GM12872 (cell line): ENCODE data around the gene ETFA.

Experiments
- TF ChIP-seq, protein P1 (sequence below): IDR thresholded peaks from 3 replicates; pipeline ENCODE4 v1.5.1; 2011; ENCODE audit warnings: low read depth, mild to moderate bottlenecking, low read length, moderate library complexity; ENCODE audit not compliant: insufficient read depth

ETFA gene

GRCh38 chr15:76335307-76336253, 24.3 kb upstream of the ETFA start:
- TF ChIP-seq, protein P1, sequence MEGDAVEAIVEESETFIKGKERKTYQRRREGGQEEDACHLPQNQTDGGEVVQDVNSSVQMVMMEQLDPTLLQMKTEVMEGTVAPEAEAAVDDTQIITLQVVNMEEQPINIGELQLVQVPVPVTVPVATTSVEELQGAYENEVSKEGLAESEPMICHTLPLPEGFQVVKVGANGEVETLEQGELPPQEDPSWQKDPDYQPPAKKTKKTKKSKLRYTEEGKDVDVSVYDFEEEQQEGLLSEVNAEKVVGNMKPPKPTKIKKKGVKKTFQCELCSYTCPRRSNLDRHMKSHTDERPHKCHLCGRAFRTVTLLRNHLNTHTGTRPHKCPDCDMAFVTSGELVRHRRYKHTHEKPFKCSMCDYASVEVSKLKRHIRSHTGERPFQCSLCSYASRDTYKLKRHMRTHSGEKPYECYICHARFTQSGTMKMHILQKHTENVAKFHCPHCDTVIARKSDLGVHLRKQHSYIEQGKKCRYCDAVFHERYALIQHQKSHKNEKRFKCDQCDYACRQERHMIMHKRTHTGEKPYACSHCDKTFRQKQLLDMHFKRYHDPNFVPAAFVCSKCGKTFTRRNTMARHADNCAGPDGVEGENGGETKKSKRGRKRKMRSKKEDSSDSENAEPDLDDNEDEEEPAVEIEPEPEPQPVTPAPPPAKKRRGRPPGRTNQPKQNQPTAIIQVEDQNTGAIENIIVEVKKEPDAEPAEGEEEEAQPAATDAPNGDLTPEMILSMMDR: no peak

GRCh38 chr15:76334438-76335306, 23.4 kb upstream of the ETFA start:
- TF ChIP-seq, protein P1: no peak

DNA sequence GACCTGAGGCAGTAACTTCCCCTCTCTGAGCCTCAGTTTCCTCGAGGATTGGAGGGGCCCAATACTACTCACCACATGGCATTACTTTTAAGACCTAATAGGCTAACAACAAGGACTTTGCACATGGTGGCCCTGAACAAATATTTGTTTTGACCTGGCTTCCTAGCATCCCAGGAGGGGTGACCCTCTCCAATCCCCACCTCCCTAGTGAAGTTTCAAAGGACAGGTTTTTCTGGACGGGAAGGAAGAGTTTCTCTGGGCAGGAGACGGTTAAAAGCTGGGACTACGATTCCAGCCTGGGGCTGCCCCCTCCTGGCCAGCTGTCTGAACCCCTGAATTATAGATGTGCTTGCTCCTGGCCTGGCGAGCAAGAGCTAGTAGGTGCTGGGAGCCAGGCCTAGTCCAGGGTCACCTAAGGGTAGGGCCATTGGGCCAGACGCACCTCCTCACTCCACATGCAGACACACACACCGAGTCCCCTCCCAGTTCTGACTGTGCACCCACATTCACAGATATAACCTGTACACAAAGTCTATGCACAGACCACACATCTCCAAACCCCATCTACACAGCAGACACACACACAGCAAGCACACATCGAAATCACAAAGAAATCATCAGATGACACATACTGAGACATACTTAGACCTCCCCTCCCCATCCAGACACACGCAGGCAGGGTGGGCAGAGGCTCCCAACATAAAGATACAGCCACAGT, 22.6 kb upstream of the ETFA start:
- TF ChIP-seq, protein P1: peak; percentile 50

GRCh38 chr15:76333309-76333708, 22.0 kb upstream of the ETFA start:
- TF ChIP-seq, protein P1: no peak

GRCh38 chr15:76332796-76333195, 21.5 kb upstream of the ETFA start:
- TF ChIP-seq, protein P1: no peak

GRCh38 chr15:76330080-76330680, 18.9 kb upstream of the ETFA start:
- TF ChIP-seq, protein P1: peak; percentile 55
